Hypothalamus (tissue), 51 donors: ENCODE results near the gene OPHN1.

Experiments used
- DNase-seq, 51 donors: peaks; one replicate each; lab custom pipeline; 2025; lab: John Stamatoyannopoulos, UW

The OPHN1 gene

GRCh38 chrX:68433155-68433980 lies at the start of gene OPHN1:
Gene OPHN1 (minus strand): TSS chrX:68433495. CDS start chrX:68433020, 475 bp downstream.
- peak; percentile 1 to 84 (median 50) for DNase-seq

- no peak for DNase-seq
Observed at GRCh38 chrX:68480969-68481368, 47.7 kb upstream of the OPHN1 start.

- no peak for DNase-seq
Observed at GRCh38 chrX:68464796-68465195, 31.5 kb upstream of the OPHN1 start.

GRCh38 chrX:68463880-68464279 lies 30.6 kb upstream of the OPHN1 start:
- no peak for DNase-seq

- peak in 10 of 51 donors; percentile 0 to 14 (median 4) for DNase-seq
Observed at GRCh38 chrX:68462653-68463052, 29.4 kb upstream of the OPHN1 start.

- DNase-seq: no peak
Observed at GRCh38 chrX:68462197-68462596, 28.9 kb upstream of the OPHN1 start.

- no peak for DNase-seq
Observed at GRCh38 chrX:68461576-68461975, 28.3 kb upstream of the OPHN1 start.

GRCh38 chrX:68461093-68461492 lies 27.8 kb upstream of the OPHN1 start:
- DNase-seq: no peak

GRCh38 chrX:68455151-68455510 lies 21.8 kb upstream of the OPHN1 start:
- DNase-seq: no peak

- no peak for DNase-seq
Observed at GRCh38 chrX:68454476-68455150, 21.3 kb upstream of the OPHN1 start.

- DNase-seq: no peak
Observed at GRCh38 chrX:68451720-68452119, 18.4 kb upstream of the OPHN1 start.

- no peak for DNase-seq
Observed at GRCh38 chrX:68443155-68443868, 10.0 kb upstream of the OPHN1 start.

- DNase-seq: peak in 35 of 51 donors; percentile 0 to 51 (median 12)
Observed at GRCh38 chrX:68440940-68441339, 7.6 kb upstream of the OPHN1 start.

GRCh38 chrX:68440442-68440841 lies 7.1 kb upstream of the OPHN1 start:
- DNase-seq: no peak

- no peak for DNase-seq
Observed at GRCh38 chrX:68439341-68439740, 6.0 kb upstream of the OPHN1 start.

GRCh38 chrX:68438575-68438974 lies 5.3 kb upstream of the OPHN1 start:
- DNase-seq: no peak

- peak in 2 of 51 donors; percentile 33 to 75 for DNase-seq
Observed at GRCh38 chrX:68433981-68434299, 645 bp upstream of the OPHN1 start.

- DNase-seq: peak in 2 of 51 donors; percentile 1
Observed at GRCh38 chrX:68432648-68433047, 647 bp downstream of the OPHN1 start.

- DNase-seq: no peak
Observed at GRCh38 chrX:68431836-68432235, 1.5 kb downstream of the OPHN1 start.

GRCh38 chrX:68429216-68429615 lies 4.1 kb downstream of the OPHN1 start:
- no peak for DNase-seq

GRCh38 chrX:68428431-68428830 lies 4.9 kb downstream of the OPHN1 start:
- no peak for DNase-seq

GRCh38 chrX:68424719-68425118 lies 8.6 kb downstream of the OPHN1 start:
- no peak for DNase-seq
